ENCODE measurements around the gene UBE2O. TPM values are rescaled to one million over a fixed set of nuclear protein-coding genes. Genes with fewer than 3 reads are reported as not detected.
A peak's percentile ranks its signal among the peaks of the same experiment; 100 is the strongest.

UBE2O gene
- total and polyA plus RNA-seq, 11 donors = 16.0 to 36.1 (median 30.7) TPM

- no peak for DNase-seq
- peak overlapping the region in 5 of 12 donors; percentile 7 to 59 (median 30) for H3K27ac ChIP-seq
- no peak overlapping the region for H3K4me3 ChIP-seq
- H3K9me3 ChIP-seq = no peaks in the 10 kb centered on the region
- TF ChIP-seq CTCF (IDR thresholded peaks at IDR 0.05) (no peak), POLR2A (IDR thresholded peaks at IDR 0.05) (no peak)
- ATAC-seq = no peak
- peaks cover 0 to 75% (median 40%) of the 10 kb centered on the region in 12 donors for H3K4me1 ChIP-seq
- intact Hi-C loops (cut with DNase I) = no loop called here
- H3K27me3 ChIP-seq = no peaks in the 10 kb centered on the region
- H3K36me3 ChIP-seq = no peaks in the 10 kb centered on the region
- WGBS, 4 donors = 80 to 87% (median 83%) methylated on average over 6 of the region's 6 CpGs
Measured at GRCh38 chr17:76439314-76439928, 13.5 kb downstream of the UBE2O start.

- Histone ChIP-seq H3K4me3 (no peak overlapping the region), H3K9me3 (no peaks in the 10 kb centered on the region), H3K27ac (peak overlapping the region in 5 of 12 donors; percentile 7 to 59 (median 30)), H3K27me3 (no peaks in the 10 kb centered on the region), H3K36me3 (no peaks in the 10 kb centered on the region), H3K4me1 (peaks cover 0 to 73% (median 38%) of the 10 kb centered on the region in 12 donors)
- TF ChIP-seq POLR2A (IDR thresholded peaks at IDR 0.05) (no peak), CTCF (IDR thresholded peaks at IDR 0.05) (no peak)
- 57 to 76% (median 64%) methylated on average over 9 of the region's 9 CpGs for WGBS, 4 donors
- intact Hi-C loops (cut with DNase I) = no loop called here
- ATAC-seq (peak in 3 of 4 donors; percentile 42 to 48 (median 47)), DNase-seq (no peak)
Measured at GRCh38 chr17:76438906-76439305, 14.0 kb downstream of the UBE2O start.

GRCh38 chr17:76437467-76438402 lies 15.2 kb downstream of the UBE2O start:
- Histone ChIP-seq H3K36me3 (no peaks in the 10 kb centered on the region), H3K4me1 (peaks cover 0 to 72% (median 34%) of the 10 kb centered on the region in 12 donors), H3K4me3 (no peak overlapping the region), H3K27me3 (no peaks in the 10 kb centered on the region), H3K27ac (peak overlapping the region in 1 of 12 donors; percentile 30), H3K9me3 (no peaks in the 10 kb centered on the region)
- TF ChIP-seq POLR2A (IDR thresholded peaks at IDR 0.05) (no peak), CTCF (IDR thresholded peaks at IDR 0.05) (no peak)
- DNase-seq = no peak
- ATAC-seq = no peak
- intact Hi-C loops (cut with DNase I) = no loop called here
- 71 to 76% (median 73%) methylated on average over 13 of the region's 13 CpGs for WGBS, 4 donors

DNA sequence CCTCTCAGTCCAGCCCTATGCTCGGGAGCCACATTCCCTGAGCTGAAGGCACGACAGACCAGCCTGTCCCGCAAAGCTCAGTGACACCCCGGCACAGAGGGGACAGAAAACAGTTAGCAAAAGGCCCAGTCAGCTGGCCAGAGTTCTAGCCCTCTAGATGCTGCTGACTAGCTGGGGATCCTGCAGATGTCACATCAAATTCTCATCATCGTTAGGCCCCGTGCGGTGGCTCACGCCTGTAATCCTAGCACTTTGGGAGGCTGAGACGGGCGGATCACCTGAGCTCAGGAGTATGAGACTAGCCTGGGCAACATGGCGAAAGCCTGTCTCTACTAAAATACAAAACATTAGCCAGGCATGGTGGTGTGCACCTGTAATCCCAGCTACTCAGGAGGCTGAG lies 17.2 kb downstream of the UBE2O start:
- Histone ChIP-seq H3K4me1 (peaks cover 0 to 73% (median 40%) of the 10 kb centered on the region in 12 donors), H3K36me3 (no peaks in the 10 kb centered on the region), H3K4me3 (no peak overlapping the region), H3K27ac (peak overlapping the region in 2 of 12 donors; percentile 18 to 34), H3K9me3 (no peaks in the 10 kb centered on the region), H3K27me3 (no peaks in the 10 kb centered on the region)
- 86 to 92% (median 89%) methylated on average over 7 to 11 of the region's 11 CpGs for WGBS, 4 donors
- intact Hi-C loops (cut with DNase I) = no loop called here
- TF ChIP-seq POLR2A (IDR thresholded peaks at IDR 0.05) (no peak), CTCF (IDR thresholded peaks at IDR 0.05) (no peak)
- DNase-seq = no peak
- ATAC-seq = peak in 1 of 4 donors; percentile 9
